Keratinocyte (primary cell): ENCODE results near the gene MACF1.

Experiments used
- CTCF ChIP-seq, 3 experiments: IDR thresholded peaks in 1 of 3; conservative IDR thresholded peaks in 1 of 3; optimal IDR thresholded peaks in 1 of 3; 2 replicates in 2 of 3; 3 replicates in 1 of 3; pipeline versions ENCODE3 to v1.5.1; 2011; ENCODE audit warnings: low read length in 3 of 3, mild to moderate bottlenecking in 3 of 3, moderate library complexity in 2 of 3, control low read depth in 1 of 3, inconsistent platforms in 1 of 3; ENCODE audit not compliant: insufficient read depth in 2 of 3; ENCODE audit errors: extremely low read depth in 1 of 3
- EZH2 ChIP-seq: IDR thresholded peaks from one replicate; pipeline ENCODE4 v1.6.1; 2012; ENCODE audit warnings: inconsistent platforms, mild to moderate bottlenecking, low read length, moderate library complexity

GRCh38 chr1:39275836-39276507 is 71.5 kb downstream of the MACF1 start:
- TF ChIP-seq CTCF (optimal IDR thresholded peaks at IDR 0.05 in 1 of 3, IDR thresholded peaks at IDR 0.05 in 1 of 3, conservative IDR thresholded peaks at IDR 0.05 in 1 of 3; ENCODE audit: extremely low read depth in 1 of 3, insufficient read depth in 2 of 3, low read length in 3 of 3) = no peak
- TF ChIP-seq EZH2 = no peak
